ENCODE data around the gene GGT6. TPM values are rescaled to one million over a fixed set of nuclear protein-coding genes. Genes with fewer than 3 reads are reported as not detected.

The GGT6 gene, protein sequence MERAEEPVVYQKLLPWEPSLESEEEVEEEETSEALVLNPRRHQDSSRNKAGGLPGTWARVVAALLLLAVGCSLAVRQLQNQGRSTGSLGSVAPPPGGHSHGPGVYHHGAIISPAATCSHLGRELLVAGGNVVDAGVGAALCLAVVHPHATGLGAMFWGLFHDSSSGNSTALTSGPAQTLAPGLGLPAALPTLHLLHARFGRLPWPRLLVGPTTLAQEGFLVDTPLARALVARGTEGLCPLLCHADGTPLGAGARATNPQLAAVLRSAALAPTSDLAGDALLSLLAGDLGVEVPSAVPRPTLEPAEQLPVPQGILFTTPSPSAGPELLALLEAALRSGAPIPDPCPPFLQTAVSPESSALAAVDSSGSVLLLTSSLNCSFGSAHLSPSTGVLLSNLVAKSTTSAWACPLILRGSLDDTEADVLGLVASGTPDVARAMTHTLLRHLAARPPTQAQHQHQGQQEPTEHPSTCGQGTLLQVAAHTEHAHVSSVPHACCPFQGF
- 1 to 10 TPM; 3.8 to 5.9 TPM for total RNA-seq
- polyA plus RNA-seq (ENCODE audit: insufficient read depth, low read depth, low replicate concordance) = 2.5 TPM
- long read RNA-seq, donor 1, partial matches to known transcripts = 0 of 2 reads
- long read RNA-seq, donor 1, other reads (novel, unspliced or antisense) = 0 of 2 reads
- long read RNA-seq, donor 2, partial matches to known transcripts = 0 of 8 reads
- long read RNA-seq, donor 2, other reads (novel, unspliced or antisense) = 0 of 8 reads

DNA sequence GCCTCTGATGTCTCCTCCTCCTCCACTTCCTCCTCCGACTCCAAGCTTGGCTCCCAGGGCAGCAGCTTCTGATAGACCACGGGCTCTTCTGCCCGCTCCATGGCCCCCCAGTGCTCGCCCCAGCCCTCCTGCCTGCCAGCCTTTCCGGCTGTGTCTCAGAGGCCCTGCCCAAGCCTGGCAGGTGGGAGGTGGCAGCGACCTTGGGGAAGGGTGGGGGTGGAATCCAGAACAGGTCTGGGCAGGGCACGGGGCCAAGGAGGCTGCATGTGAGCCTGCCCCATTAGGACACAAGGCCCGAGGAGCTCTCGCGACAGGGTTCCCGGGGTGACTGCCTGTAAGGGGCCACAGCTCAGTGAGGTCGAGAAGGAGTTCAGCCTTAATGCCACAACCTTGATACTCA lies at the start of gene GGT6:
GGT6 (minus strand) TSS at position 157 of the 400 bp plus-strand sequence; CDS start at position 101, 56 bp downstream.
- Histone ChIP-seq H3K4me1 (peaks cover 19% of the 10 kb centered on the region), H3K27ac (no peak within 1 kb of the TSS), H3K27me3 (no peaks in the 10 kb centered on the region), H3K36me3 (ENCODE audit: low read depth, missing control alignments) (no peaks in the 10 kb centered on the region), H3K4me3 (no peak within 1 kb of the TSS), H3K9me3 (no peaks in the 10 kb centered on the region)
- no peak for TF ChIP-seq POLR2A (IDR thresholded peaks at IDR 0.05)
- TF ChIP-seq, protein P1, sequence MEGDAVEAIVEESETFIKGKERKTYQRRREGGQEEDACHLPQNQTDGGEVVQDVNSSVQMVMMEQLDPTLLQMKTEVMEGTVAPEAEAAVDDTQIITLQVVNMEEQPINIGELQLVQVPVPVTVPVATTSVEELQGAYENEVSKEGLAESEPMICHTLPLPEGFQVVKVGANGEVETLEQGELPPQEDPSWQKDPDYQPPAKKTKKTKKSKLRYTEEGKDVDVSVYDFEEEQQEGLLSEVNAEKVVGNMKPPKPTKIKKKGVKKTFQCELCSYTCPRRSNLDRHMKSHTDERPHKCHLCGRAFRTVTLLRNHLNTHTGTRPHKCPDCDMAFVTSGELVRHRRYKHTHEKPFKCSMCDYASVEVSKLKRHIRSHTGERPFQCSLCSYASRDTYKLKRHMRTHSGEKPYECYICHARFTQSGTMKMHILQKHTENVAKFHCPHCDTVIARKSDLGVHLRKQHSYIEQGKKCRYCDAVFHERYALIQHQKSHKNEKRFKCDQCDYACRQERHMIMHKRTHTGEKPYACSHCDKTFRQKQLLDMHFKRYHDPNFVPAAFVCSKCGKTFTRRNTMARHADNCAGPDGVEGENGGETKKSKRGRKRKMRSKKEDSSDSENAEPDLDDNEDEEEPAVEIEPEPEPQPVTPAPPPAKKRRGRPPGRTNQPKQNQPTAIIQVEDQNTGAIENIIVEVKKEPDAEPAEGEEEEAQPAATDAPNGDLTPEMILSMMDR (IDR thresholded peaks at IDR 0.05) = no peak
- peak; percentile 52 for DNase-seq
- 47 to 54% methylated on average over 7 to 12 of the region's 12 CpGs for WGBS, 2 donors
- intact Hi-C loops (cut with DNase I; ENCODE audit: low total_unique reads) = no loop called here

DNA sequence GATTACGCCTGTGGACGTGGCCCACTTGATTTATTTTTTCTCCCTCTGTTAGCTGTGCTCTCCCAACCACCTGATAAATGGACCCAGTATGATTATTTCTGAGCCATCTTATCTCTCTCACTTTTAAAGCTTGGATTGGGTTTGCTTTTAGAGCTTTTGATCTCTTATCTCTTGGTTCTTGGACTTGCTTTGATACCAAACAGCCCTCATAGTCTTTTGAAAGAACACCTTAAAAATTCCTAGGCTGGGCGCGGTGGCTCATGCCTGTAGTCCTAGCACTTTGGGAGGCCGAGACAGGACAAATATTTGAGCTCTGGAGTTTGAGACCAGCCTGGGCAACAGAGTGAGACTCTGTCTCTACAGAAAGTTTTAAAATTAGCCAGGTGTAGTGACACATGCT lies 49.8 kb upstream of the GGT6 start:
- no peak overlapping the region for H3K4me3 ChIP-seq
- no peak for DNase-seq
- H3K36me3 ChIP-seq (ENCODE audit: low read depth, missing control alignments) = no peaks in the 10 kb centered on the region
- H3K27me3 ChIP-seq = no peaks in the 10 kb centered on the region
- no peaks in the 10 kb centered on the region for H3K9me3 ChIP-seq
- no peak for TF ChIP-seq POLR2A (IDR thresholded peaks at IDR 0.05)
- TF ChIP-seq, protein P1 (IDR thresholded peaks at IDR 0.05) = no peak
- H3K4me1 ChIP-seq = peaks cover 35% of the 10 kb centered on the region
- 80 to 94% methylated on average over 5 of the region's 5 CpGs for WGBS, 2 donors
- intact Hi-C loops (cut with DNase I; ENCODE audit: low total_unique reads) = no loop called here
- no peak overlapping the region for H3K27ac ChIP-seq

- intact Hi-C loops (cut with DNase I; ENCODE audit: low total_unique reads) = no loop called here
- no peak for TF ChIP-seq POLR2A (IDR thresholded peaks at IDR 0.05)
- TF ChIP-seq, protein P1 (IDR thresholded peaks at IDR 0.05) = no peak
- Histone ChIP-seq H3K27ac (no peak overlapping the region), H3K4me1 (peaks cover 39% of the 10 kb centered on the region), H3K36me3 (ENCODE audit: low read depth, missing control alignments) (no peaks in the 10 kb centered on the region), H3K9me3 (no peaks in the 10 kb centered on the region), H3K4me3 (no peak overlapping the region), H3K27me3 (no peaks in the 10 kb centered on the region)
- 83 to 89% methylated on average over 7 of the region's 7 CpGs for WGBS, 2 donors
- no peak for DNase-seq
These were observed 49.4 kb upstream of the GGT6 start for GRCh38 chr17:4609761-4610160.

DNA sequence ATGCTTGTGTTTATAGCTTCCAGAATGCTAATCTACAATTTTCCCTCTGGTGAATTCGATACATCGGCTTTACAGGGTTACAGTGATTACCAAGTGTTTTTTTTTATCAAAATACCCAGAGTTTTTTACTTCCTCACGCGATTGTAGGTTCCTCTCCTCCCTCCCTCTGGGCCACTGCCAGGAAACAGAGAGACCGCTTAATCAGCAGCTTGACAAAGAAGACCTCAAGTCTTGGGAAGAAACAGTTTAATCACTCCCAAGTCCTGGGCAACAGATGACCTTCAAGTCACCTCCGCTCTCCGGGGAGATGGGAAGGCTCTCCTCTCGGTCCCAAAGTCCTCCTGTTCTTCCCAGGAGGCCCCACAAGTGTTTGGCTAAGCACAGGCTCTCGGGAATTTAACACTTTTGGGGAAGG lies 47.4 kb upstream of the GGT6 start:
- H3K9me3 ChIP-seq = no peaks in the 10 kb centered on the region
- H3K27me3 ChIP-seq = no peaks in the 10 kb centered on the region
- peak; percentile 94 for DNase-seq
- TF ChIP-seq, protein P1 (IDR thresholded peaks at IDR 0.05) = no peak
- TF ChIP-seq POLR2A (IDR thresholded peaks at IDR 0.05) = no peak
- H3K36me3 ChIP-seq (ENCODE audit: low read depth, missing control alignments) = no peaks in the 10 kb centered on the region
- intact Hi-C loops (cut with DNase I; ENCODE audit: low total_unique reads) = no loop called here
- no peak overlapping the region for H3K4me3 ChIP-seq
- peak overlapping the region; percentile 71 to 86 for H3K27ac ChIP-seq
- H3K4me1 ChIP-seq = peaks cover 47% of the 10 kb centered on the region
- 20 to 27% methylated on average over 9 of the region's 9 CpGs for WGBS, 2 donors
